Measurements from ENCODE around the gene PPP1R26.

- TF ChIP-seq CTCF (IDR thresholded peaks at IDR 0.05) (no peak), POLR2A (IDR thresholded peaks at IDR 0.05) (no peak)
Observed at GRCh38 chr9:135498381-135499126, 19.0 kb downstream of the PPP1R26 start.

Measured in esophagus squamous epithelium (tissue), 4 donors.